ENCODE results near the gene SRGAP1.

SRGAP1 gene

GRCh38 chr12:64175254-64175945, 330.9 kb downstream of the SRGAP1 start:
- no peak for DNase-seq (ENCODE audit: low spot score)
- in situ Hi-C loops (cut with MboI; ENCODE audit: low pct_unique_long_range_greater_than_20kb, low sequenced_read_pairs, unreplicated experiment) = no loop called here
- TF ChIP-seq CTCF (IDR thresholded peaks at IDR 0.05; ENCODE audit: extremely low read depth, insufficient read depth, missing control alignments) = no peak

DNA sequence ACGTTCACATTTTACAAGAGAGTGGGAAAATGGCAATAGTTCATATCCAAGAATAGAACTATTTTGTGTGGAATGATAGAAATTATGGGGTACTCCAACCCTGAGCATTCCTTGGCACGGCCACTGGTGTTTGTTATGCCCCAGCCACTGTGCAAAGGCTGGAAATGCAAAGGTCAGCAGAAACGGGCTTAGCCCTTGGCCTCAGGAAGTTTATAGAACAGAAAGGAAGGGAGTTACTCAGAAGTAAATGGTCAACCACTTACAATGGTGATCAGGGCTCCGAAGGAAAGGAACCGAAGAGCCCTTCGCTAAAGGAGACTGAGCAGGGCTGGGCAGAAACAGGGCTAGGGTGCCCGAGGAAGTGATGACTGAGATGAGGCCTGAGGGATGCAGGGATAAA, 332.5 kb downstream of the SRGAP1 start:
- TF ChIP-seq CTCF (IDR thresholded peaks at IDR 0.05; ENCODE audit: extremely low read depth, insufficient read depth, missing control alignments) = no peak

GRCh38 chr12:64178122-64178521, 333.6 kb downstream of the SRGAP1 start:
- DNase-seq (ENCODE audit: low spot score) = no peak
- in situ Hi-C loops (cut with MboI; ENCODE audit: low pct_unique_long_range_greater_than_20kb, low sequenced_read_pairs, unreplicated experiment) = no loop called here
- no peak for TF ChIP-seq CTCF (IDR thresholded peaks at IDR 0.05; ENCODE audit: extremely low read depth, insufficient read depth, missing control alignments)

More for the DNA sequence above, 332.5 kb downstream of the SRGAP1 start:
- no peak for DNase-seq (ENCODE audit: low spot score)
- in situ Hi-C loops (cut with MboI; ENCODE audit: low pct_unique_long_range_greater_than_20kb, low sequenced_read_pairs, unreplicated experiment) = no loop called here

- in situ Hi-C loops (cut with MboI; ENCODE audit: low pct_unique_long_range_greater_than_20kb, low sequenced_read_pairs, unreplicated experiment) = no loop called here
- DNase-seq (ENCODE audit: low spot score) = no peak
- no peak for TF ChIP-seq CTCF (IDR thresholded peaks at IDR 0.05; ENCODE audit: extremely low read depth, insufficient read depth, missing control alignments)
Observed at GRCh38 chr12:64180951-64181350, 336.5 kb downstream of the SRGAP1 start.

GRCh38 chr12:64181430-64182291, 337.2 kb downstream of the SRGAP1 start:
- DNase-seq (ENCODE audit: low spot score) = no peak
- in situ Hi-C loops (cut with MboI; ENCODE audit: low pct_unique_long_range_greater_than_20kb, low sequenced_read_pairs, unreplicated experiment) = no loop called here
- peak; percentile 38 for TF ChIP-seq CTCF (IDR thresholded peaks at IDR 0.05; ENCODE audit: extremely low read depth, insufficient read depth, missing control alignments)

GRCh38 chr12:64184216-64184615, 339.7 kb downstream of the SRGAP1 start:
- in situ Hi-C loops (cut with MboI; ENCODE audit: low pct_unique_long_range_greater_than_20kb, low sequenced_read_pairs, unreplicated experiment) = no loop called here
- DNase-seq (ENCODE audit: low spot score) = no peak
- TF ChIP-seq CTCF (IDR thresholded peaks at IDR 0.05; ENCODE audit: extremely low read depth, insufficient read depth, missing control alignments) = no peak

All from GM13977 (cell line).